ENCODE measurements around the gene MAPRE2.

Gene MAPRE2

DNA sequence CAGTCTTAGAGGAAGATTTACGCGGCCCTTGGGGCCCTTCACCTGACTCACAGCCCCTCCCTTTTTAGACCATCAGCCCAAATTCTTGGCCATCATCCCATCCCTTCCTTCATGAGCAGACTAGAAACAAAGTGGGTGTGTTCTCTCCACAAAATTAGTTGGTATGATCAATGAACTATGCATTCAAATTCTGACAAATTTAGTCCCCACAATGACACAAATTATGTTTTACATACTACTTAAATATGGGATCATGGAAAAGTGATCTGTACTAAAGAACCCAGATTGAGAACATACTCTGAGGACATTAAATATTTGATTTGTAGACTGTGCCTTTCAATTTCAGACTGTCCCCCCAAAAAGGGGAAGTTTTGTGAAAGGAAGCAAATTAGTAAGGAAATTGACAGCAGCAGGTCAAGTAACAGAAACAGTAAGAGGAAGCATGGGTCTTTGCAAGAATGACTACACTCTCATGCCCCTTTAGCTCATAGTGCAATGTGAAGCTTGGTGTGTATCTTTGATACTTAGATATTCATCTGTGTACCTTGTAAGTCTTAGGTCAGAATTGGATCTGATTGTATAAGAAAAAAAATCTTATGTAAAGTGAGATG, 2.2 kb upstream of the MAPRE2 start:
- no peak for DNase-seq

DNA sequence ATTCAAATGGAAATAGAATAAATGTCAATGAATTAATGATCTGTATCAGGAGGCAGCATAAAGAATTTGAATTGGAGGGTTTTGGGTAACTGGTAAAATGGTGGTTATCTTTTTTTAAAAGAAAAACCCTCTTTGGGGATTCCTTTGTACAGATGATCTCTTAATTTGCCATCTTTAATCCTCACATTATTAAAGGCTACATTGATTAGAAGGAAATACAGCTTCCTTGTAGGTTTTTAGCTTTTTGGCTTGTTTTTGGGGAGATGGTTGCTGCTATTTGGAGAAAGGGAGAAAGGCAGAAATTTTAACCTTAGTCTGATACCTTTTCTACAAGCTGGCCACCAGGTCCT, 600 bp upstream of the MAPRE2 start:
- DNase-seq: no peak

DNA sequence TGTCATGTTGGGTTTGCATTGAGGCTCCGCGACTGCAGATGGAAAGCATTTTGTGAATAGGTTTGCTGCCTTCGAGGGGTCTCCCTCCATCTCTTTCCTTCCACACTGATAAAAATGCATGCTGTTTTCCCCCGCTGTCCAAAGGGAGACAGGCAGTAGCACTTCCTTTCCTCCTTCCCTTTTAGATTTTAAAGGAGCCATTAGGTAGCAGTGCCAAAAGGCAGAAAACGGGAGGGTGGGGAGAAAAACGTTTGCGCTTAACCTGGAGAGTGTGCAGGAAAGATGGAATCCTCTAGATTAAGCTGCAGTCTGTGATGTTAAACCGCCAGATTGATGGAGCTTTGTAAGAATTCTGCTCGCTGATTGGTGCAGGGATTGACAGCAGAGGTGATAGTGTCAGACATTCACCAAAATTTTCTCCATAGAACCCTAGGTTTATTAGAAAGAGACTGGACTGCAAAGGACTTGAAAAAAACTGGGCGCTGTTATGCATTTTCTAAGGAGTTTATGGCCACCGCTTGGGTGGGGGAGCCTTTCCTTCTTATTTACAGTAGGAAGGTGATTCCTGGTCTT, 688 bp downstream of the MAPRE2 start:
- DNase-seq: no peak

DNA sequence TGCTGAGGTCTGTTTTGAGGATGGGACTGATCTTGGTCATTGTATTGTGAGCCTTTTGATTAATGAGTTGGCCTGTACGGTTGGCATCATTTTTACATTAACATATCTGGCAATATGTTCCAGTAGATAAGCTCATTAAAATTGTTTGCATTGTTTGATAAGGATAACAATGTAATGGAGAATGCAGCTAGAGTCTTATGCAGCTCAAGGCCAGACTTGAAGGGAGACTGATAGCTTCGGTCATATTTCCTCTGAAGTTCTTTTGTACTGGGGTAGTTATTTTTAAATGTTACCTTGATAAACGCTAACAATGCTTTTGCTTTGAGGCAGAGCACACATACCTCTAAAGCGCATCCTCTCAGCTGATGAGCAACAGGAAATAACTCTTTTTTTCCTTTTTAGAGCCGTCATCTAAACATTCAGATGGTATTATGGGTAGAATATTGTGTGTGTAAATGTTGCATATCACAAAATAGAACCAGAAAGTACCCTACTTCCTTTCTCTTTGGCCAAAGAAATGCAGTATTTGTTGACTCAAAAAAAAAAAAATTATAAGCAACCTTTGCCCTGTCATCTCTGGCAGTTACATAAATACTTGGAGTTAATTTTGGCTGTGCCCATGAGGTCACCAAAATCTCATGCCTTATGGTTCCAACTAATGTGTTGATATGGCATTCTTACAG, 1.3 kb downstream of the MAPRE2 start:
- no peak for DNase-seq

DNA sequence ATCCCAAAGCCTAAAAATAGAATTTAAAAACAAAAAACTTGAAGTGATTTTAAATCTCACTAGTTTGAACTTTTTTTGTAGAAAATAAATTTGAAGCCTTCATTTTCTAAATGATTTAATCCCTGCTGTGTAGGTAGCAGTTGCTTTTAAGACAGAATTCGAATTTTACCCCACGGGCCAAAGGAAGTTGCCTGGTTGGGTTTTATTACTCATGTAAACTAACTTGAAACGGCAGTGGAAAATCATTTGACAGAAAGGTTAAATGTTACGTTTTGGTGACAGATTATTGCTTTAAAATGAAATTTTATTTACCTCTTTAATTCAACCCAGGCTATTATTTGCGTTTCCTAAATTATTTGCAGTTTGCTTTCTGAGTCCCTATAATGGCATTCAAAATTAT, 2.0 kb downstream of the MAPRE2 start:
- DNase-seq: no peak

DNA sequence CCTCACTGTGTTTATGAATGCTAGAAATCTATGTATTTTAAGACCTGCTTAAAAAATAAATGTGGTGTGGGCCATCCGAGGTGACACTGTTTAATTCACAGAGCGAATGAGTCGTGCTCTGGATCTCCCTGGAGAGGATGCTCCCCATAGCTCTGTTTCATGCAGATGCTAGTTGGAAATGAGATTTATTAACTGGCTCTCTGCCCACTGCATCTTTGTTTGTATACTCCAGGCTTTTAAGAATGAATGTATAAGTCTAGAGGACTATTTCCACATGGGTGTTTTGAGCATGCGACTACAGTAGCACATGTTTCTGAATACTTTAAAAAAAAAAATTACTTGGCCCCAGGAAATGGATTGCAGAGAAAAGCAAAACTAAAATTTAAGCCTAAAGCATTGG, 3.9 kb downstream of the MAPRE2 start:
- DNase-seq: no peak

DNA sequence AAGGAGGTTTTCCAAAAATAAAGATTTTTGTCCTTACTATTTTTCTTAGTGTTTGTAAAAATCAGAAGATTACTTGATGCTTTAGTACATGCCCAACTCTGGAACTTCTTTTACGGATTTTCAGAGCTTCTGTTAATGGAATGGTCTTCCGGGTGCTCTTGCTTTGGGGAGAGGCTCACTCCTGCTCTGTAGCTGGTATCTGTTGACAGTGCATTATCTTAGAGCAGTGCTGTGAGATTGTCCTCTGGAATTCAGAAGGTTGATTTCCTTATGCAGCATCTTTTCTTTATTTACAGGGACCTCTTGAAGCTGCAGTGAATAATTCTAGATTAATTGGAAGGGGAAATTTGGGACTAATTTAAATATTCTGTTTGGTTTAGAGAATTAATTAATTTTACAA, 4.6 kb downstream of the MAPRE2 start:
- no peak for DNase-seq

DNA sequence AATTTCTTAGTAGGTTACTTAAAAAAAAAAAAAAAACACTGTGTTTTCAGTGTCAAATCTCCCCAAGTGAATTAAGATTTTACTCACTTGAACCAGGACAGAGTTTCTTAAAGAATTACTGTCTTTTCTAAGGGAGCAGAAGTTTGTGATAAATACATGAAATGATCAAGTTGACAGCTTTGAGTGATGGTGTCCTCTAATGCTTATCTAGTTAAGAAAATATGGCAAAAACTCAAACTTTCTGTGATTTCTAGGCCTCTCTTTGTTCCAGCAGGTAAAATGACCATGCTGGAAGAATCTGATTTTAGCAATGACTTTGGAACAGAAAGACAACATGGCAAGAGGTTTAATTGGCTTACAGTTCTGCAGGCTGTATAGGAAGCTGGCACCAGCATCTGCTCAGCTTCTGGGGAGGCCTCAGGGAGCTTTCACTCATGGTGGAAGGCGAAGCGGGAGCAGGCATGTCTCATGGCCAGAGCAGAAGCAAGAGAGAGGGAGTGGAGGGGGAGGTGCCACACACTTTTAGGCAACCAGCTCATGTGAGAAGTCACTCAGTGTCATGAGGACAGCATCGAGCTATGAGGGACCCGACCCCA, 6.6 kb downstream of the MAPRE2 start:
- DNase-seq: no peak

DNA sequence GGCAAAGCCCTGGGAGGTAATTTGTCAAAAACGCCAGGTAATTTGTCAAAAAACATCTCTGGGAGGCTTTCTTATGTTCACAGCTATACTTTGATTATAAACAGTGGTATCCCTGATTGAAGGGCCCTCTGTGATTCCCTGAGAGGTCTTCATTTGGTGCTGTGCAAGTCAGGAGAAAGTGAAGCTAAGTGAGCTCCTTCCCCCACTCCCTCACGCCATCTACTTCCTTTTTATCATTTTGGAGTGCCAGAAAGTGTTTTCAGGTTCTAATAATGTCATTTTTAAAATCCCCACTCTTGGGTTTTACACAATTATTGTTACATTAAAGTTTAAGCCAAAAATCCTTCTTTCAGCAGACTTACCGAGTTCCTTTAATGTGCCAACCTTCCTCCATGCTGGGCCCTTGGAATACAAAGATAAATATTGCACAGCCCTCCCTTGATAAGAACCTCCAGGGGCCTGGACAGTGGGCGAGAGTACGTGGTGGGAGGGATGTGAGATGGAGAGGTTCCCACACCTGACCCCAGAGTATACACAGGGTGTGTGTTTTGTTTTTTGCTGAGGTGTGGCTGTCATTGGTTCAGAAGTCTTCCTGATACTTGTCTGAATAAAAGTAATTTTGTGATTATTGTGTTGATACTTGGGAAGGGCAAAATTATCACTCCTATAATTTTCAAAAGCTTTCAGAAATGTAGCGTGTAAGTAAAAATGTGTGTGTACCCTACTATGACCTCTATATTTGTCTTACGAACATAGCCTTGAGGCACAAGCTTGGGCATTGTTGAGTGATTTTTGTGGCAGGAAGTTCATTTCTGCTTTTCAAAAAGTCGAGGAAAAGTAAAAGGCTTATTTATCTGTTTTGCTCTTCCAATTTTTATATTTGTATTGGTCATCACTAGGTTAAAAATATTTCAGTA, 8.2 kb downstream of the MAPRE2 start:
- DNase-seq: no peak

DNA sequence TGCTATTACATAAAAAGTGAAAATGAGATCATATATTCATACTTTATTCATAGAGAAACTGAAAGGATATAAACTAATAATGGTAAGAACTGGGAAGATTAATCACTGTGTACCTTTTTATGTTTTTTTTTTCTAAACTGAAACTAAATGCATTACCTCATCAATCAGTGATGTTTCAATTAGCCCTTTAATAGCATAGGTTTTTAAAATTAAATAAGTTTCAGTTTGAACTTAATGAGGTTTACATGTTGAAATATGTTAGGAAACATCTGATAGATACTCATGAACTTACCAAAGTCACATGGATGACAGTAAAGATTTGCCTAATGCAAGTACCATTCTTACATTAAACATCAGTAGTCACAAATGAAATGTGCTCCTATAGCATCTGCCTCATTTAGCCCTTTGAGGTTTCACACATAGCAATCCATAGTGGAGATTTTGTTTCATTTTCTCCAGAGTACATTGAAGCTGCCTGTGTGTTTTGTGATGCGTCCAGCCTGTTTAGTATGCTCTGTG, 8.9 kb downstream of the MAPRE2 start:
- DNase-seq: no peak

DNA sequence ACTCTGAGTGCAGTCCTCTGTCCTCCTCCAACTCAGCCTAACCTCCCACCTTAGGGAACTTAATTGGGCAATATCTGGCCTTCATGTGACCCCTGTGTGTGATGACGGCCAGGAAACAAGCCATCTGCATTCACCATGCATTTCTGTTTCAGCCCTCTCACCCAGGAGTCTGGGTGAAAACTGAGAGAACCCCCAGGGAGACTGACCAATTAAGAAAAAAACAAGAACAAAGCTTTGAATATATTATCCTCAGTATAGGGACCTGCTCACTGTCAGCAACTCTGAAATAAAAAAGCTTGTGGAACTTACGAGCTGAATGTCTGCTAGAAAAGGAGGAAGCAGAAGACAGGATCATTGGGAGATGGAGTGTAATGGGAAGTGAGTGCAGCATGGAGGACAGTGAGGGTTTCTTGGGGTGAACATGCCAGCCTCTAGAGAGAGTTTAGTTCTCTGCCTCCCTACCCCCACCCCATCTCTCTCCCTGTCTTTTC, 9.5 kb downstream of the MAPRE2 start:
- no peak for DNase-seq

DNA sequence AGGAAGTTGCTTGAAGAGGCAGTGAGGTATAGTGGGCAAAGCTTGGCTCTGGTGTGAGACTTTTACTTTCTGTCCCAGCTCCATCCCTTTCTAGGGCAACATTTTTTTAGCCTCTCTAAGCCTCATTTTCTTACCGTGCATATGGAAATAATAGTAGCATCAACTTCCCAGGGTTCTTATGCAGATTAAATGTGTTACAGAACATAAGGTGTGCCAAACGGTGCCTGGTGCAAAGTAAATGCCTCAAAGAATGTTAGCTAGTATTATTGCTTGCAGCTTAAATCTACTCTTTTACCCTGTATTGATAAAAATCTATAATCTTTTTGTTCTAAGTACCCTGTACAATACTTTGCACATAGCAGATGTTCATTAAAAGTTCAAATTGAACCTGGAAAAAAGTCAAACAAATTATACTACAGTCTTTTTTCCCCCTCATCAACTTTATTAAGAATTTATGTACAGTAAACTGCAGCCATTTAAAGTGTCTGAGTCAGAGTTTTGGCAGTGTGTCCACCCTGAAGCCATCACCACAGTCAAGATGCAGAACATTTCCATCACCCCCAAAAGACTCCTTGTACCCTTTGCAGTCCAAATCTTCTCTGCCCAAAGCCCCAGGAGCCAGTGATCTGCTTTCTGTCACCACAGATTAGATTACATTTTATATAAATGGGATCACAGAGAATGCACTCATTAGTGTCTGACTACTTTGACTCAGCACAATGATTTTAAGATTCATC, 10.6 kb downstream of the MAPRE2 start:
- no peak for DNase-seq

DNA sequence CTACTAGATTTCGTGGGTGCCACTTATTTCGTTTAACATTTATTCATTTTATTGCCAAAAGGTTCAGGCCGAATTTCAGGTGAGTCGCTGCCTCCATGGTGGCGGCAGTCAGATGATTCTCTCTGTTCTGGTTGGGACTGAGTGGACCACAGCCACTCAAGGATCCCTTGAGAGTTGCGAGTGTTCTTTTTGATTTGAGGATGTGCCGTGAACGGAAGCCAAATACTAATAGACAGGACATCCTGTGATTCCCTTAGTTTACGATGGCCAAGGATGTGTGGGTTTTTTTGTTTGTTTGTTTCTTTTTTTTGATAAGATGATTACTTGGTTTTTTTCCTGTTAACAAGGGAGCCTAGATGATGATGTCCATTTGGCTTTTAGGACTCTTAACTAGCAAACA, 13.2 kb downstream of the MAPRE2 start:
- no peak for DNase-seq

DNA sequence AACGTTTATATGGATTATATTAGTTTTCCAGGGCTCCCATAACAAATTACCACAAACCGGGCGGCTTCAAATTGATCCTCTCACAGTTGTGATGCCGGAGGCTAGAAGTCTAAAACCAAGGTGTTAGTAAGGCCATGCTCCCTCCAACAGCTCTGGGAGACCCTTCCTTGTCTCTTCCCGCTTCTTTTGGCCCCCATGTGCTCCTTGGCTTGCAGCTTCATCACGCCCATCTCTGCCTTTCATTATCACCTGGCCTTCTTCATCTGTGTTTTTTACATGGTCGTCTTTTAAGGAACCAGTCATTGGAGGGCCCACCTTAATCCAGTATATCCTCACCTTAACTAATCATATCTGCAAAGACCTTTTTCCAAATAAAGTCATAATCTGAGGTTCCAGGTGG, 13.9 kb downstream of the MAPRE2 start:
- no peak for DNase-seq

DNA sequence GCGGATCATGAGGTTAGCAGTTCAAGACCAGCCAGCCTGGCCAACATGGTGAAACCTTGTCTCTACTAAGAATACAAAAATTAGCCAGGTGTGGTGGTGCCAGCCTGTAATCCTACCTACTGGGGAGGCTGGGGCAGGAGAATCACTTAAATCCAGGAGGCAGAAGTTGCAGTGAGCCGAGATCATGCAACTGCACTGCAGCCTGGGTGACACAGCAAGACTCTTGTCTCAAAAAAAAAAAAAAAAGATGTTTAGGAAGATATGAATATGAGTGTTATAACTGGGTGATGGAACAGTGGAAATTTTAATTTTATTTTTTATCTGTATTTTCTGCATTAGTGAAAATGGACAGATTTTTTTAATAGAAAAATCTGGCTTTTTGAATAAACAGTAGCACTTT, 14.5 kb downstream of the MAPRE2 start:
- no peak for DNase-seq

DNA sequence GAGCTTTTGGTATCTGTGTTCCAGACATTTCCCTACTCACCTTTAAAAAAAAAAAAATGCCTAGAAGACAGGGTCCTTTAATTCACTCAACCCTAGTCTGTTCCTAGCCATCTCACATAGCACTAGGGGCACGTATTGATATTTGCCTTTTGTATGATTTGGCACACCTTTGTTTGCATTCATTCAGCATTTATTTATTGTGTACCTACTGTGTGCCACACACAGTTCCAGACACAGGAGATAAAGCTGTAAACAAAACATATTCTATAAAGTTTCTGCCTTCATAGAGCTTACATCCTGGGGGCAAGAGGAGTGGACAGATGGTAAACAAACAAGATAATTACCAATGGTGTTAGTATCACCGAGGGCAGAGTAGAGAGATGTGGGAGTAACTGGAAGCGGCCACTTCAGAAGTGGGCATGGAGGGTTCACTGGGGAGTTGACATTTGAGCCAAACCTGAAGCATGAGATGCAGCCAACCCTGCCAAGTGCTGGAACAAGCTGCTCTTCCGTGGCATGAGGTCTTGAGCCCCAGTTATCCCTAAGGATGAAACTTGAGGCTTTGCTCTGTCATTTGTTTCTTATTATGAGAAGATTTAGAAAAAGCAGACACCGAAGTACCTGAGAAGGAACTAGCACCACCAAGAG, 18.2 kb downstream of the MAPRE2 start:
- no peak for DNase-seq

DNA sequence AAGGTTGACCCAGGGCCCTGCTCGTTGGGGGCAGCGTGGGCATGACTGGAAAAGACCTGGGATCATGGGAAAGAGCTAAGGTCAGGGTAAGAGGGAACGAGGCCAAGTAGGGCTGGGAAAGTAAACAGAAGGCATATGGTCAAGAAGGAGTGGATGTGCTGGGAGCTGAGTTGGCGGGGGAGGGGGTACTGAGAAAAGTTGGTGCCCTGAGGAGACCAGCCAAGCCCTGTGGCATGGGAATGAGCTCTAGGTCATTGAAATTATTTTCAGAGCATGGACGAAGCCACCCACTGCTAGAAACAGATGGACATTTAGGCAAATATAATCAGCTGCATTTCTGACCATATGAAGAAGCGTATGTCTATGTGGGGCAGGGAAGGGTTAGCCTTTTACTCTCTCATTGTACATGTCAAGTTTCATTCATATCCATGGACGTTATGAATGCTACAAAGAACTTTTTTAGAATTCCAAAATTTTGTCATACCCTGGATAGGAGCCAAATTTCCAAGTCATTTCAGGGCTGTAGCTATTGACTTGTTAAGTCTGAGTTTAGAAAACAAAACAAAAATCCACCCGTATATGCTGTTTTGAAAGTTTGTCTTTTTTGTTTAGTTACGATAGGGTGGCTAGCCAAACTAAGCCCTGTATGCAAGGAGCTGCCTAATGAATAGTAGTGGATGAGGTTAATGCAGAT, 19.1 kb downstream of the MAPRE2 start:
- no peak for DNase-seq

DNA sequence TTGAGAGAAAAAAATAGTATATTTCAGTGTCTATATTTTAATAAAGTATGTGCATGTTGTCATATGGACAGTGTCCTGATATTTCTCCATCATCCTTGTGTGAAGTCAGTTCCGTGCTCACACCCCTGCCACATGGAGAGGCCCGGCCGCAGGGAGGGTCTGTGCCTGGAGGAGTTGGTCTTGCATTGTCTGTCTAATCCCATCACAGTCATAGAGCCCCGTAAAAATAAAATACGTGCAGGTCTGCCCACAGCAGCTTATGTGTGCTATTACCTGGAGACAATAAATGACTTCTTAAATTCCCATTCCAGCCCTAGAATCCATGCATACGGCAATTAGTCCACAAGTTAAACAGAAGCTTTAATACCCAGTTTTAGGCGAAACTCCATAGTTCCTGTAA, 20.1 kb downstream of the MAPRE2 start:
- DNase-seq: no peak

DNA sequence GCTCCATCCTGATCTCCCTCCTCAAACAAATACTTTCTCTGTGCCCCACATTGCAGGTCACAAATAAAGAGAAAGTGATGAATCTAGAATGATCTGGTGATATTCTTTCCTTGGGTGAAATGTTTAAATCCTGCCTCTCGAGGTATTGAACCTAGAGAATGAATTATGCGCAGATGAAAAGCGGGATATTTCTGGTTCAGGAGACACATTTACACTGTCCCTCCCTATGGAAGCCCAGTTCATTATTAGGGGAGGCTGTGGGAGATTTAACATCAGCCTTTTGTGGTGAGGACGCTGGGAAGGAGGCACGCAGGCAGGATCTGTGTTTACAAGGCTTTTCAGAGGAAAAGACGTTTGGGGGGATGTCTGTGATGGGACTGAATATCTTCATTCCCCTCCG, 20.6 kb downstream of the MAPRE2 start:
- no peak for DNase-seq

DNA sequence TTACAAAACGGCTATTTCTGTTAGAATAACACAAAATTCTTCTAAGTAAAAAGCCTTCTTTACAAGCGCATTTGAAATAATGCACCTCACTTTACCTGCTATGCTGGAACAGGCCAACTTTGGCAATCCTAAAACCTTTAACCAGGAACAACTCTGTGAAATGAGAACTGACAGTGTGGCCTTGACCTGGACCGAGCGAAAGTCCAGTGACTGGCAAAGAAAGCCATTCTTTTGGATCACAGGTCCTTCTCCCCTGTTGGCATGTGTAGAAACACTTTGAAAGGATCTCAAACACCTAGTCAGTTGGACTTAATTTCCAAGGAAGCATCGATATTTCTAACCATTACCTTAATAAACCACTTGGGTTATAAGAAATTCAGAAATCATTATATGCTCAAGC, 21.2 kb downstream of the MAPRE2 start:
- DNase-seq: no peak
